ENCODE measurements around the gene ZMYND10.

The ZMYND10 gene

GRCh38 chr3:50371133-50371685 lies 25.7 kb upstream of the ZMYND10 start:
- no peaks in the 10 kb centered on the region for H3K27me3 ChIP-seq (ENCODE audit: insufficient read depth, low read length, poor library complexity, severe bottlenecking)
- H3F3A ChIP-seq (ENCODE audit: low read depth): 0 out of 2 replicates have a peak, but pooled peaks cover 3% of the 10 kb centered on the region
- H3K4me1 ChIP-seq (ENCODE audit: insufficient read depth, low read length, poor library complexity, severe bottlenecking): peaks cover 20% of the 10 kb centered on the region
- no peak overlapping the region for H3K4me2 ChIP-seq (ENCODE audit: low read depth, low read length, poor library complexity, severe bottlenecking)
- H3K4me3 ChIP-seq (ENCODE audit: low read length, poor library complexity, severe bottlenecking): no peak overlapping the region
- H3K9me3 ChIP-seq (ENCODE audit: insufficient read depth, low read depth, low read length): no peaks in the 10 kb centered on the region
- TF ChIP-seq EZH2phosphoT487 (IDR thresholded peaks at IDR 0.05; ENCODE audit: borderline replicate concordance) (no peak), CTCF (conservative IDR thresholded peaks at IDR 0.05; ENCODE audit: low read length) (no peak)
- H4K20me1 ChIP-seq (ENCODE audit: insufficient read depth, low read length, poor library complexity, severe bottlenecking): no peaks in the 10 kb centered on the region
- no peaks in the 10 kb centered on the region for H3K9me2 ChIP-seq (replicated peaks; ENCODE audit: low read depth, low read length)
- H2AFZ ChIP-seq (ENCODE audit: low read length): no peak overlapping the region
- no peaks in the 10 kb centered on the region for H3K79me2 ChIP-seq (ENCODE audit: insufficient read depth, low read length)
- H3K36me3 ChIP-seq (ENCODE audit: insufficient read depth, low read length): no peaks in the 10 kb centered on the region
- no peak overlapping the region for H3K9ac ChIP-seq (ENCODE audit: low read depth, low read length, poor library complexity, severe bottlenecking)

GRCh38 chr3:50370594-50370993 lies 25.1 kb upstream of the ZMYND10 start:
- Histone ChIP-seq H2AFZ (ENCODE audit: low read length) (no peak overlapping the region), H3F3A (ENCODE audit: low read depth) (0 out of 2 replicates have a peak, but pooled peaks cover 3% of the 10 kb centered on the region), H3K27me3 (ENCODE audit: insufficient read depth, low read length, poor library complexity, severe bottlenecking) (no peaks in the 10 kb centered on the region), H3K4me2 (ENCODE audit: low read depth, low read length, poor library complexity, severe bottlenecking) (no peak overlapping the region), H3K9me2 (replicated peaks; ENCODE audit: low read depth, low read length) (no peaks in the 10 kb centered on the region), H4K20me1 (ENCODE audit: insufficient read depth, low read length, poor library complexity, severe bottlenecking) (no peaks in the 10 kb centered on the region), H3K4me1 (ENCODE audit: insufficient read depth, low read length, poor library complexity, severe bottlenecking) (peaks cover 20% of the 10 kb centered on the region), H3K9me3 (ENCODE audit: insufficient read depth, low read depth, low read length) (no peaks in the 10 kb centered on the region), H3K4me3 (ENCODE audit: low read length, poor library complexity, severe bottlenecking) (no peak overlapping the region), H3K9ac (ENCODE audit: low read depth, low read length, poor library complexity, severe bottlenecking) (no peak overlapping the region), H3K36me3 (ENCODE audit: insufficient read depth, low read length) (no peaks in the 10 kb centered on the region), H3K79me2 (ENCODE audit: insufficient read depth, low read length) (no peaks in the 10 kb centered on the region)
- TF ChIP-seq CTCF (conservative IDR thresholded peaks at IDR 0.05; ENCODE audit: low read length): peak; percentile 59
- no peak for TF ChIP-seq EZH2phosphoT487 (IDR thresholded peaks at IDR 0.05; ENCODE audit: borderline replicate concordance)

- Histone ChIP-seq H3K9me2 (replicated peaks; ENCODE audit: low read depth, low read length) (no peaks in the 10 kb centered on the region), H3F3A (ENCODE audit: low read depth) (0 out of 2 replicates have a peak, but pooled peaks cover 3% of the 10 kb centered on the region), H2AFZ (ENCODE audit: low read length) (no peak overlapping the region), H3K36me3 (ENCODE audit: insufficient read depth, low read length) (no peaks in the 10 kb centered on the region), H3K4me3 (ENCODE audit: low read length, poor library complexity, severe bottlenecking) (no peak overlapping the region), H3K27me3 (ENCODE audit: insufficient read depth, low read length, poor library complexity, severe bottlenecking) (no peaks in the 10 kb centered on the region), H3K4me2 (ENCODE audit: low read depth, low read length, poor library complexity, severe bottlenecking) (no peak overlapping the region), H3K9ac (ENCODE audit: low read depth, low read length, poor library complexity, severe bottlenecking) (no peak overlapping the region), H3K79me2 (ENCODE audit: insufficient read depth, low read length) (no peaks in the 10 kb centered on the region), H3K4me1 (ENCODE audit: insufficient read depth, low read length, poor library complexity, severe bottlenecking) (peaks cover 16% of the 10 kb centered on the region), H3K9me3 (ENCODE audit: insufficient read depth, low read depth, low read length) (no peaks in the 10 kb centered on the region), H4K20me1 (ENCODE audit: insufficient read depth, low read length, poor library complexity, severe bottlenecking) (no peaks in the 10 kb centered on the region)
- no peak for TF ChIP-seq EZH2phosphoT487 (IDR thresholded peaks at IDR 0.05; ENCODE audit: borderline replicate concordance)
- no peak for TF ChIP-seq CTCF (conservative IDR thresholded peaks at IDR 0.05; ENCODE audit: low read length)
These were observed 23.6 kb upstream of the ZMYND10 start for GRCh38 chr3:50369012-50369670.
